ENCODE measurements around the gene IGFLR1. TPM values are rescaled to one million over a fixed set of nuclear protein-coding genes. Genes with fewer than 3 reads are reported as not detected.

Gene IGFLR1
- total RNA-seq, 1 donor from 2014 or later: 4.9 TPM

DNA sequence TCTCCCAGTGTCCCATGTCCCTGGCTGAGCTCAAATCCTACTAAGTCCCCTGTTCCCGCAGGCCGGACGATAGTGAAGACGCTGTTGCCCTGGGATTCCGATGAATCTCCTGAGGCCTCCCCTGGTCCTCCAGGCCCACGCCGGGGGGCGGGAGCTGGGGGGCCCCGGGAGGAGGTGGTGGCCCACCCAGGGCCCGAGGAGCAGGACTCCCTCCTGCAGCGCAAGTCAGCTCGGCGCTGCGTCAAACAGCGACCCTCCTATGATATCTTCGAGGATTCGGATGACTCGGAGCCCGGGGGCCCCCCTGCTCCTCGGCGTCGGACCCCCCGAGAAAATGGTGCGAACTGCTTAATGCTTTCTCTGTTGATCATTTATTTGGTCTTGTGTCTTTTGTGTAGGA, 18.6 kb downstream of the IGFLR1 start:
- no peak for DNase-seq
- TF ChIP-seq, protein P1, sequence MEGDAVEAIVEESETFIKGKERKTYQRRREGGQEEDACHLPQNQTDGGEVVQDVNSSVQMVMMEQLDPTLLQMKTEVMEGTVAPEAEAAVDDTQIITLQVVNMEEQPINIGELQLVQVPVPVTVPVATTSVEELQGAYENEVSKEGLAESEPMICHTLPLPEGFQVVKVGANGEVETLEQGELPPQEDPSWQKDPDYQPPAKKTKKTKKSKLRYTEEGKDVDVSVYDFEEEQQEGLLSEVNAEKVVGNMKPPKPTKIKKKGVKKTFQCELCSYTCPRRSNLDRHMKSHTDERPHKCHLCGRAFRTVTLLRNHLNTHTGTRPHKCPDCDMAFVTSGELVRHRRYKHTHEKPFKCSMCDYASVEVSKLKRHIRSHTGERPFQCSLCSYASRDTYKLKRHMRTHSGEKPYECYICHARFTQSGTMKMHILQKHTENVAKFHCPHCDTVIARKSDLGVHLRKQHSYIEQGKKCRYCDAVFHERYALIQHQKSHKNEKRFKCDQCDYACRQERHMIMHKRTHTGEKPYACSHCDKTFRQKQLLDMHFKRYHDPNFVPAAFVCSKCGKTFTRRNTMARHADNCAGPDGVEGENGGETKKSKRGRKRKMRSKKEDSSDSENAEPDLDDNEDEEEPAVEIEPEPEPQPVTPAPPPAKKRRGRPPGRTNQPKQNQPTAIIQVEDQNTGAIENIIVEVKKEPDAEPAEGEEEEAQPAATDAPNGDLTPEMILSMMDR (IDR thresholded peaks at IDR 0.05; ENCODE audit: borderline replicate concordance): no peak
- H3K36me3 ChIP-seq: peaks cover 88% of the 10 kb centered on the region
- no peaks in the 10 kb centered on the region for H3K9me3 ChIP-seq (replicated peaks)
- H3K4me1 ChIP-seq: peaks cover 20% of the 10 kb centered on the region
- no peak overlapping the region for H3K27ac ChIP-seq (replicated peaks)
- H3K4me3 ChIP-seq: no peak overlapping the region
- intact Hi-C loops (cut with micrococcal nuclease): no loop called here
- H3K27me3 ChIP-seq (ENCODE audit: low read depth): no peaks in the 10 kb centered on the region

DNA sequence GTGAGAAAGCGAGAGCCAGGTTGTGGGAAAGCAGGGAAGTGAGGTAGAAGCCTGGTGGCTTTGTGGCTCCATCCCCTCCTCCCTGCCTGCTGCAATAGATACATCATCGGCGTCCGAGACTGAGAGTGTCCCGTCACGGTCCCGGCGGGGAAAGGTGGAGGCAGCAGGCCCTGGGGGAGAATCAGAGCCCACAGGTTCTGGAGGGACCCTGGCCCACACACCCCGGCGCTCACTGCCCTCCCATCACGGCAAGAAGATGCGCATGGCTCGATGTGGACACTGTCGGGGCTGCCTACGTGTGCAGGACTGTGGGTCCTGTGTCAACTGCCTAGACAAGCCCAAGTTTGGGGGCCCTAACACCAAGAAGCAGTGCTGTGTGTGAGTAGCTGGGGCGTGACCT, 19.4 kb downstream of the IGFLR1 start:
- TF ChIP-seq, protein P1 (IDR thresholded peaks at IDR 0.05; ENCODE audit: borderline replicate concordance): no peak
- Histone ChIP-seq H3K27me3 (ENCODE audit: low read depth) (no peaks in the 10 kb centered on the region), H3K36me3 (peaks cover 81% of the 10 kb centered on the region), H3K4me1 (peaks cover 26% of the 10 kb centered on the region), H3K9me3 (replicated peaks) (no peaks in the 10 kb centered on the region), H3K4me3 (no peak overlapping the region), H3K27ac (replicated peaks) (no peak overlapping the region)
- DNase-seq: no peak
- intact Hi-C loops (cut with micrococcal nuclease): no loop called here

DNA sequence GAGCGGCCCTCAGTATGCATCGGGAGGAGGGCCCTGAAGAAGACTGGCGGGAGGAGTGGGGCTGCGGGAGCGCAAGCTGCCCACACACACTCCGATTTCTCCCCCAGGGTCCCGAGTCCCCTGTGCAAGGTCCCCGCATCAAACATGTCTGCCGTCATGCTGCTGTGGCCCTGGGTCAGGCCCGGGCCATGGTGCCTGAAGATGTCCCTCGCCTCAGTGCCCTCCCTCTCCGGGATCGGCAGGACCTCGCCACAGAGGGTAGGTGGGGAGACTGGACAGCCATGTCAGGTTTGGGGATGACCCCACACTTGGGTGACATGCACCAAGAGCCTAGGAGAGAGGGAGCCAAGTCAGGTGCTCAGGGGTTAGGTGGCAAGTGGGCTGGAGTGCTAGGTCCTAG, 19.8 kb downstream of the IGFLR1 start:
- Histone ChIP-seq H3K36me3 (peaks cover 76% of the 10 kb centered on the region), H3K4me1 (peaks cover 26% of the 10 kb centered on the region), H3K9me3 (replicated peaks) (no peaks in the 10 kb centered on the region), H3K27me3 (ENCODE audit: low read depth) (no peaks in the 10 kb centered on the region), H3K27ac (replicated peaks) (no peak overlapping the region), H3K4me3 (no peak overlapping the region)
- intact Hi-C loops (cut with micrococcal nuclease): no loop called here
- DNase-seq: no peak
- TF ChIP-seq, protein P1 (IDR thresholded peaks at IDR 0.05; ENCODE audit: borderline replicate concordance): no peak

DNA sequence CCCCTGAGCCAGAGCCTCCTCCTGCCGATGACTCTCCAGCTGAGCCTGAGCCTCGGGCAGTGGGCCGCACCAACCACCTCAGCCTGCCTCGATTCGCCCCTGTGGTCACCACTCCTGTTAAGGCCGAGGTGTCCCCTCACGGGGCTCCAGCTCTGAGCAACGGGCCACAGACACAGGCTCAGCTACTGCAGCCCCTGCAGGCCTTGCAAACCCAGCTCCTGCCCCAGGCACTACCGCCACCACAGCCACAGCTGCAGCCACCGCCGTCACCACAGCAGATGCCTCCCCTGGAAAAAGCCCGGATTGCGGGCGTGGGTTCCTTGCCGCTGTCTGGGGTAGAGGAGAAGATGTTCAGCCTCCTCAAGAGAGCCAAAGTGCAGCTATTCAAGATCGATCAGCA, 20.9 kb downstream of the IGFLR1 start:
- TF ChIP-seq, protein P1 (IDR thresholded peaks at IDR 0.05; ENCODE audit: borderline replicate concordance): no peak
- Histone ChIP-seq H3K36me3 (peaks cover 65% of the 10 kb centered on the region), H3K27ac (replicated peaks) (no peak overlapping the region), H3K4me1 (peaks cover 35% of the 10 kb centered on the region), H3K9me3 (replicated peaks) (no peaks in the 10 kb centered on the region), H3K4me3 (no peak overlapping the region), H3K27me3 (ENCODE audit: low read depth) (no peaks in the 10 kb centered on the region)
- intact Hi-C loops (cut with micrococcal nuclease): no loop called here
- DNase-seq: no peak

DNA sequence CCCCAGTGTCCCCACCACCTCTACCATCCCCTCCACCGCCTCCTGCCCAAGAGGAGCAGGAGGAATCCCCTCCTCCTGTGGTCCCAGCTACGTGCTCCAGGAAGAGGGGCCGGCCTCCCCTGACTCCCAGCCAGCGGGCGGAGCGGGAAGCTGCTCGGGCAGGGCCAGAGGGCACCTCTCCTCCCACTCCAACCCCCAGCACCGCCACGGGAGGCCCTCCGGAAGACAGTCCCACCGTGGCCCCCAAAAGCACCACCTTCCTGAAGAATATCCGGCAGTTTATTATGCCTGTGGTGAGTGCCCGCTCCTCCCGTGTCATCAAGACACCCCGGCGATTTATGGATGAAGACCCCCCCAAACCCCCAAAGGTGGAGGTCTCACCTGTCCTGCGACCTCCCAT, 21.6 kb downstream of the IGFLR1 start:
- Histone ChIP-seq H3K4me1 (peaks cover 42% of the 10 kb centered on the region), H3K27ac (replicated peaks) (no peak overlapping the region), H3K4me3 (no peak overlapping the region), H3K9me3 (replicated peaks) (no peaks in the 10 kb centered on the region), H3K36me3 (peaks cover 58% of the 10 kb centered on the region), H3K27me3 (ENCODE audit: low read depth) (no peaks in the 10 kb centered on the region)
- DNase-seq: no peak
- TF ChIP-seq, protein P1 (IDR thresholded peaks at IDR 0.05; ENCODE audit: borderline replicate concordance): no peak
- intact Hi-C loops (cut with micrococcal nuclease): no loop called here

DNA sequence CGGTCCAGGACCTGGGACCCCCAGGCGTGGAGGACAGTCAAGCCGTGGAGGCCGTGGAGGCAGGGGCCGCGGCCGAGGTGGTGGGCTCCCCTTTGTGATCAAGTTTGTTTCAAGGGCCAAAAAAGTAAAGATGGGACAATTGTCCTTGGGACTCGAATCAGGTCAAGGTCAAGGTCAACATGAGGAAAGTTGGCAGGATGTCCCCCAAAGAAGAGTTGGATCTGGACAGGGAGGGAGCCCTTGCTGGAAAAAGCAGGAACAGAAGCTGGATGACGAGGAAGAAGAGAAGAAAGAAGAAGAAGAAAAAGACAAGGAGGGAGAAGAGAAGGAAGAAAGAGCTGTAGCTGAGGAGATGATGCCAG, 22.1 kb downstream of the IGFLR1 start:
- no peaks in the 10 kb centered on the region for H3K27me3 ChIP-seq (ENCODE audit: low read depth)
- DNase-seq: no peak
- peaks cover 47% of the 10 kb centered on the region for H3K4me1 ChIP-seq
- no peak overlapping the region for H3K4me3 ChIP-seq
- TF ChIP-seq, protein P1 (IDR thresholded peaks at IDR 0.05; ENCODE audit: borderline replicate concordance): no peak
- intact Hi-C loops (cut with micrococcal nuclease): no loop called here
- peak overlapping the region; percentile 8 for H3K27ac ChIP-seq (replicated peaks)
- H3K9me3 ChIP-seq (replicated peaks): no peaks in the 10 kb centered on the region
- peaks cover 53% of the 10 kb centered on the region for H3K36me3 ChIP-seq

All from left ventricle myocardium inferior (tissue), 1 donor.